GM19023 (cell line): ENCODE results near the gene CELF4.
A peak's percentile ranks its signal among the peaks of the same experiment; 100 is the strongest.

ENCODE experiments used
- ATAC-seq: cut with Tn5 transposase; IDR thresholded peaks from one replicate; pipeline ENCODE4 v1.9.1; 2021; ENCODE audit warnings: mild to moderate bottlenecking, moderate library complexity; ENCODE audit not compliant: unreplicated experiment

The CELF4 gene

GRCh38 chr18:37574113-37574512 lies 8.5 kb upstream of the CELF4 start:
- ATAC-seq = no peak

- ATAC-seq = no peak
These were observed 7.1 kb upstream of the CELF4 start for GRCh38 chr18:37572736-37573135.

GRCh38 chr18:37571266-37571665 lies 5.7 kb upstream of the CELF4 start:
- no peak for ATAC-seq

- no peak for ATAC-seq
These were observed 4.8 kb upstream of the CELF4 start for GRCh38 chr18:37570336-37570930.

GRCh38 chr18:37568671-37569070 lies 3.1 kb upstream of the CELF4 start:
- ATAC-seq = no peak

GRCh38 chr18:37567994-37568359 lies 2.4 kb upstream of the CELF4 start:
- no peak for ATAC-seq

- ATAC-seq = no peak
These were observed 1.7 kb upstream of the CELF4 start for GRCh38 chr18:37567061-37567993.

- ATAC-seq = no peak
These were observed 972 bp upstream of the CELF4 start for GRCh38 chr18:37566479-37567060.

- ATAC-seq = no peak
These were observed 430 bp upstream of the CELF4 start for GRCh38 chr18:37565977-37566478.

GRCh38 chr18:37564711-37565100 lies 892 bp downstream of the CELF4 start:
- ATAC-seq = no peak

- ATAC-seq = no peak
These were observed 1.6 kb downstream of the CELF4 start for GRCh38 chr18:37563931-37564392.

GRCh38 chr18:37561986-37562385 lies 3.6 kb downstream of the CELF4 start:
- no peak for ATAC-seq

GRCh38 chr18:37560003-37560402 lies 5.6 kb downstream of the CELF4 start:
- ATAC-seq = no peak

GRCh38 chr18:37559194-37559593 lies 6.4 kb downstream of the CELF4 start:
- ATAC-seq = no peak

GRCh38 chr18:37554399-37554787 lies 11.2 kb downstream of the CELF4 start:
- ATAC-seq = no peak

GRCh38 chr18:37553633-37554398 lies 11.8 kb downstream of the CELF4 start:
- ATAC-seq = peak; percentile 50

GRCh38 chr18:37552286-37552685 lies 13.3 kb downstream of the CELF4 start:
- no peak for ATAC-seq

- ATAC-seq = no peak
These were observed 13.8 kb downstream of the CELF4 start for GRCh38 chr18:37551846-37552245.

GRCh38 chr18:37551249-37551648 lies 14.3 kb downstream of the CELF4 start:
- no peak for ATAC-seq

GRCh38 chr18:37550118-37550875 lies 15.3 kb downstream of the CELF4 start:
- no peak for ATAC-seq
